Measurements from ENCODE around the gene OR5A1.
"Not testable (repeated sequence)": the region's sequence is repeated elsewhere in the genome, so short reads cannot be mapped to it uniquely, and the experiment has no call there.

The OR5A1 gene

GRCh38 chr11:59436169-59436568 is at the start of gene OR5A1:
Gene OR5A1 (plus strand): TSS chr11:59436469. CDS start chr11:59443169, 6,700 bp downstream.
- no peak for DNase-seq (ENCODE audit: low spot score)

DNA sequence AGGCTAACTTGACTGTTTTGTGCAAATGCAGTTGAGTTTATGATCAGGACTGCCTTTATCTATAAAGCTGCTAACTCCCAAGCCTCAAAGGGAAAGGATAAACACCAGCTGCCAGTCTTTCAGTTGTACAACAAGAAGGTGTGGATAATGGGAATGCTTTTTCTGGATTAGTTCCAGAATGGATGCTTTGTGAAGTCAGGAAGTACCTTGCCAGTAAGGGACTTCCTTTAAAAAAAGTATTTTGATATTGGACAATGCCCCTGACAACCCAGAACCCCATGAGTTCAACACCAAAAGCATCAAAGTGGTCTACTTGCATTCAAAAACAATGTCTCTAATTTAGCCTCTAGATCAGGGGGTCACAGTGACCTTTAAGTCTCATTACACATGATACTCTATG is 42.1 kb upstream of the OR5A1 start:
- DNase-seq (ENCODE audit: low spot score), result no peak

GRCh38 chr11:59400461-59401261 is 35.6 kb upstream of the OR5A1 start:
- no peak for DNase-seq (ENCODE audit: low spot score)

- no peak for DNase-seq (ENCODE audit: low spot score)
These were observed 35.1 kb upstream of the OR5A1 start for GRCh38 chr11:59401262-59401552.

DNA sequence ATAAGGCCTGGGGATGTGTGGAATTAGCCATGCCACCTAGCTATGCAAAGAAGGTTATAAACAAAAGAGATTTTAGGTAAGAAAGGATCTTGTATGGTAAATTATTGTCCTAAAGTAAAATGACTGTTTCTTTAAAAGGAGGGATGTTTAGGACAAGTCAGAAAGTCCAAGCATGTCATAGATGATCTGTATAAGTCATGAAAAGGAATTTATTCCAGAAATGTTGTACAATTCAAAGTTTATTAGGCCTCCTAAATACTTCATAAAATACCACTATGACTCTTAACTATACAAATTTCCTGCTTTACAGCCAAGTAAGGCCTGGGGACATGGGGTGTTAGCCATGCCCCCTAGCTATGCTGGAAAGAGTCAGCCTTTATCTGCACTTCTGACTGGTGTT is 32.7 kb upstream of the OR5A1 start:
- no peak for DNase-seq (ENCODE audit: low spot score)

DNA sequence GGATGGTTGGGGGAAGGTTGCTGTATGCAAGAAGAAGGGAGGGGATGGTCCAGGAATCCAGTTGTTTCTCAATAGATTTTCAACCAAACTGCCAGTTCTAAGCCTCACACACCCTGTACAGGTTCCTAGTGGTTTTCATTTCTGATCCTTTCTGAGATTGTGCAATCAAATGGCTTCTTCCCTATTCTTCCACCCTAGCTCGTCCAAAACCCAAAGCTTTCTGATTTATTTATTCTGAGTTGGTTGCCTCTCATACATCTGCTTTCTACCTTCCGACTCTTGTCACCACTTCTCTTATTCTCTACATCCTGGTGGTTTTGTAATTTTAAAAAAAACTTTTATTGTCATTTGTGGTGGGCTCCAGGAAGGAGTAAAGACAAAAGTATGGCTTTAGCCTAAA is 22.6 kb upstream of the OR5A1 start:
- no peak for DNase-seq (ENCODE audit: low spot score)

GRCh38 chr11:59415111-59415510 is 21.2 kb upstream of the OR5A1 start:
- no peak for DNase-seq (ENCODE audit: low spot score)

DNA sequence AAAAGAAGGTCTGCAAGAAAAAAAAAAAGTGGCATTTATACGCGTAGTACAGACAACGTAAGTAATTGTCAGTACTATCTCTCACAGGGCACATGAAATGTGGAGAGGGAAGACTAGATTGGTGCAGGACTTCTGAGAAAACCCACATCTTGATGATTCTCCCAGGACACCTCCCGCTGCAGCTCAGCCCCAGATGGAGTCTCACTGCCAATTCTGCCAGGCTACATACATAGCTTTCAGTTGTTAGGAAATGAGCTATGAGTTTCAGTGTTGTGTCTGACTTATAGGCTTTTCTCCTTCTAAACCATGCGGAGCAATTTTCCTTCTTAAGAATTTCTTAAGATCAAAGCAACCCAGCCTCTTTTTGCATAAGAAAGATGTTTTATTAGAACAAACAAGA is 19.7 kb upstream of the OR5A1 start:
- DNase-seq (ENCODE audit: low spot score), result no peak

DNA sequence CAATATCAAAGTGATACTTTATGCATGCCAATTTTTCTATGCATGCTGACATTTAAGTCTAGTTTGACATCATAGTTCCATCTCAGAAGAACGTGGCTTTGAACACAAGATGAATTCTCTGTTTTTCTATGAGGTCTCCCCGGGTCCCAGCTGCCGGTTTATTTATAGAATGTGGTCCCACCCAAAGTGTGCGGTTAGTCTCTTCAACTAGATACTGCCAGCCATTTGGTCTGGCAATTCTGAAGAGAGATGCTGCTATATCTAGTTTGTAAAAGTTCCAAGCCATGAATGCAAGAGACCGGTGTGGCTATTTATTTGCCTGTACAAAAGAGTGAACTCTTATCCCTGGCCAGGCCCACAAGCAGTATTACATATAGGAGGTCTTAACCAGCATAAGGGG is 19.2 kb upstream of the OR5A1 start:
- DNase-seq (ENCODE audit: low spot score), result no peak

DNA sequence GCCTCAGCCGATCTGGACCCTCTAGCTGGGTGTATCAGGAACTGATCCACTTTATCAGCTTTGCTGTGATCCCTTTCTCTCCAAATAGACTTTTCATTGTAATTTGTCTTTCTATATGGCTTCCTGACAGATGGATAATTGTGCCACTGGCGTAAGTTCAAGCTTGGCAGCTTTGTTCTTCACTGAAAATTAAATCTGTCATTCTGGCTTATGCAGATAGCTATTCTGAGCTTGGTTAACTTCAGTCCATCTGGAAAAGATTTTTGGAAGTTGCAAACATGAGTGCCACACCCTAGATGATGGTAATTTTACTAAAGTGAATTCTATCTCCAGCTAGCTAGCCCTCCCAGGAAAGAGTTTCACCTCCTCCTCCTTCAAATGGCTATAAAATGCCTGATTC is 18.1 kb upstream of the OR5A1 start:
- DNase-seq (ENCODE audit: low spot score), result no peak

DNA sequence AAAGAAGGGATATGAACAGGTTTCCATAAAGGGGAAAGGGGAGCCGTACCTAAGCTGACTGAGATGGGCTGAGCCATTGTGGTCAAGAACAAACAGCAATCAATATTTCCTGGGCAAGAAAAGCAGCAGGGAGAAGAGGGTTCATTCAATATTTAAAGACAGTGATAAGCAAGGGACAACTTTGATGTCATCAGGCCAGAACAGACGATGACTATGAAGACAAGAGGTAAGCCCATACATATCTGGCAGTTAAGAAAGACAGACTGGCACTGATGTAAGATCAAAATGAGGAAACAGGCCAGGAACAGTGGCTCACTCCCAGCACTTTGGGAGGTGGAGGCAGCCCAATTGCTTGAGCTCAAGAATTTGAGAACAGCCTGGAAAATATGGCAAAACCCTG is 12.4 kb upstream of the OR5A1 start:
- DNase-seq (ENCODE audit: low spot score), result no peak

DNA sequence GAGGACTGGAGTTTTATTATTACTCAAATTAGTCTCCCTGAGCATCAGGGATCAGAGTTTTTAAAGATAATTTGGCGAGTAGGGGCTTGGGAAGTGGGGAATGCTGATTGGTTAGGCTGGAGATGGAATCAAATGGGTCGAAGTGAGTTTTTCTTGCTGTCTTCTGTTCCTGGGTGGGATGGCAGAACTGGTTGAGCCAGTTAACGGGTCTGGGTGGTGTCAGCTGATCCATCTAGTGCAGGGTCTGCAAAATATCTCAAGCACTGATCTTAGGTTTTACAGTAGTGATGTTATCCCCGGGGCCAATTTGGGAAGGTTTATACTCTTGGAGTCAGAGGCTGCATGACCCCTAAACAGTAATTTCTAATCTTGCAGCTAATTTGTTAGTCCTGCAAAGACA is 11.1 kb upstream of the OR5A1 start:
- no peak for DNase-seq (ENCODE audit: low spot score)

DNA sequence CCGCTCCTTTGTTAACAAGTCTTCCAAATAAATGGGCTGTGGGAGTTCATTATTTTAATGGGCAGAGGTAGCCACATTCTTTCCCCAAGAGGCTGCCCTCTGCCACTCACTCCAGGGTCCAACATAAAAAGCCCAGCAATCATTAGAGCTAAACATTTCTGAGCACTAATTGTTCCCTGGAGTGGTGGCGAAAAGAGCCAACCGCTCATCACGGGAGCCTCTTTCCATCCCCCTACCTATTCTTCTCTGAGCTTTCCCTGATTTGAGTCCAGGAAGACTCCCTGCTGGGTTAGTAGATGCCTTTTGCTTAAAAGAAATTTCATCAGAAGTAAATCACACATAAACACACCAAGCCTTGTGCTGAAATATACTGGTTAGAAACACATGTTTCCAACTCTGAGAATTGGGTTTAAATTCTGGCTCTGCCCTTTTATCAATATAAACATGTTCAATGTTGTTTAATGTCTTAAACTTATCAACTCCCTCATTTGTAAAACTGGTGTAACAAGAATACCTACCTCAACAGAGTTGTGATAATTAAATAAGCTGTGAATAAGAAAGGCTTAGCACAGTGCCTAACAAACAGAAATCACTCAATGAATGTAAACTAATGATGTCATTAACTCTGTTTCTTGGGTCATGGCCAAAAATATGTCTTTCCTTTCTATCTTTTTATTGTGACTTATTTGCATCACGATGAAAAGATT is 9.8 kb upstream of the OR5A1 start, which contains the start of gene OR5A2:
OR5A2 (minus strand) TSS at position 53 of the 707 bp plus-strand sequence. CDS start 3,460 bp downstream, outside the sequence.
- DNase-seq (ENCODE audit: low spot score), result no peak

DNA sequence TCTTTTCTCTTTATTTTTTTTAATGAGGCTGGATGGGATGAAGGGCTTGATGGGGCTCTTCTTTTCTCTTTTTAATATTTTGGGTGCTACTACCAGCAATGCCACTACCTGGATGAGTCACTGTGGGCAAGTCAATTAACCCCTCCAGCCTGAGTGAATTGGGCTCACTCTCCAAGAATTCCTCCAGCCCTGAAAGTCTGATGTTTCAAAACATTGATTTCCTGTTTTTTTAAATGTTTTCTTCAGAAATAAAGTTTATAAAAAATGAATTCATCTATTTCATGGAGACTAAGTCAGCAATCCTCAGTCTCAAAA is 9.2 kb upstream of the OR5A1 start:
- DNase-seq (ENCODE audit: low spot score), result no peak

- DNase-seq (ENCODE audit: low spot score), result peak; percentile 11
These were observed 6.2 kb upstream of the OR5A1 start for GRCh38 chr11:59429924-59430516.

DNA sequence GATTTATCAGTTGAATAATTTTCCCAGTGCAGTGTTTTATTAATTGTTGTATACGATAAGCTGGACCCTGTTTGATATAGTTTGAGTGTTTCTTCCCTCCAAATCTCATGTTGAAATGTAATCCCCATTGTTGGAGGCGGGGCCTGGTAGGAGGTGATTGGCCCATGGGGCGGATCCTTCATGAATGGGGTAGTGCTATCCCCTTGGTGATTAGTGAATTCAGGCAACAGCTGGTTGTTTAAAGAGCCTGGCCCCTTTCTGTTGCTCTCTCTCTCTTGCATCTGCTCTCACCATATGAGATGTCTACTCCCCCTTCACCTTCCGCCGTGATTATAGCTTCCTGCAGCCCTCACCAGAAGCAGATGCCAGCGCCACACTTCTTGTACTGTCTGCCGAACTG is 1.5 kb downstream of the OR5A1 start:
- no peak for DNase-seq (ENCODE audit: low spot score)

DNA sequence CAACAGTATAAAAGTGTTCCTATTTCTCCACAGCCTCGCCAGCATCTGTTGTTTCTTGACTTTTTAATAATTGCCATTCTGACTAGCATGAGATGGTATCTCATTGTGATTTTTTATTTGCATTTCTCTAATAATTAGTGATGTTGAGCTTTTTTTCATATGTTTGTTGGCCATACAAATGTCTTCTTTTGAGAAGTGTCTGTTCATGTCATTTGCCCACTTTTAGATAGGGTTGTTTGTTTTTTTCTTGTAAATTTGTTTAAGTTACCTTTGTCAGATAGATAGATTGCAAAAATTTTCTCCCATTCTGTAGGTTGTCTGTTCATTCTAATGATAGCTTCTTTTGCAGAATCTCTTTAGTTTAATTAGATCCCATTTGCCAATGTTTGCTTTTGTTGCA is 9.4 kb downstream of the OR5A1 start:
- DNase-seq (ENCODE audit: low spot score), result not testable (repeated sequence)

DNA sequence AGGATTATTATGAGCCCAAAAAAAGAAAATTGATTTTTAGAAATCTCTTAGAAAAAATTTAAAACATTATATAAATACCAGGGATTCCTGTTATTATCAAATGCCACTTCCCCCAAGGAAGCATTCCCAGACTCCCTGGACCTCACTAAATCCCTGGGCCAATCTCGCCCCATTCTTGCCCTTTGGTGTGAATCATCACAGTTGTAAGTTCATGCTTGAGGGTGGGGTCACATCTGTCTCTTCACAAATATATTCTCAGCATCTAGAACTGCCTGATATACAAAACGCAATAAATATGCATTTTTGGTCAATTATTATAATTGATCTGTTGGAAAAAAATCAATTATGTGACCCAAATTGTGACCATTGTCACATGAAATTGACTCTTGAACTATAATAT is 12.2 kb downstream of the OR5A1 start:
- DNase-seq (ENCODE audit: low spot score), result no peak

GRCh38 chr11:59456661-59457060 is 20.4 kb downstream of the OR5A1 start, which contains the start of gene OR4D6:
Gene OR4D6 (plus strand): TSS chr11:59456961. CDS start chr11:59456961, 0 bp downstream.
- DNase-seq (ENCODE audit: low spot score), result no peak

DNA sequence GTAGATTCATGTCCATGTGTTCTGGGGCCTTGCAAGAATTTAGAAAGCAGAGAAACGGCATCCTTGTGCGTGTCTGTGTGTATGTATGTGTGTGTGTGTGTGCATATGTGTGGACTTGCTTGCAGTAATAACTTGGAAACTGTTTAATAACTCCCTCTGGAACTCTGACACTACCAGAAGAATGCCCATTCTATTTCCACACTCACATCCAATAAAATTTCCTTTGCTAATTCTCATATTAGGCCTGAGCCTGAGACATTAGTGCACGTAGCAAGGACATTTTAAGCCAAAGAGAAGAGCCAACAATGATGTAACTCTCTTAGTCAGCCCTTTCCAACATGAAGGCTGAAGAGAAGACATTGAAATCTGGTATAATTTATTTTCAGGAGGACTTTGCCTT is 23.6 kb downstream of the OR5A1 start:
- DNase-seq (ENCODE audit: low spot score), result no peak

DNA sequence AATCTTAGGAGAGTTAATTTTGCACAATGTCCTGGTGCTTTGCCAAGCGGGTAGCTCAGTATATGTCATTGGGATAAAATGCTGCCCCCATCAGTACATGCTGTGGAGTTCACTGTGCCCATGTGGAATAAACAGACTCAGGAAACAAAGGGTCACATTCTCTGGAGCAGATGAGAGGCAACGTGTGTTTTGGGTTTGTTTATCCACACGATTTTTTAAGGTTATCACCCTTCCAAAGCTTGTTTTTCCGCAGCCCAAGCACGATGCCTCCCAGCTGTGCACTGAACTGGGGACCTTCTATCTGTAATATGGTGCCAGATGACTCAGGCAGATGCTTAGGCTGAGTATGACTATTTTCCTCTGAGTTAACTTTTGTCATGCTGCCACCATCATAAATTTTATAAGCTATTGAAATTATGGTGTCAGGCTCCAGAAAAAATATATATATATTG is 26.9 kb downstream of the OR5A1 start:
- no peak for DNase-seq (ENCODE audit: low spot score)

- no peak for DNase-seq (ENCODE audit: low spot score)
These were observed 36.7 kb downstream of the OR5A1 start, which contains the start of gene OR4D10 for GRCh38 chr11:59473015-59473414. Gene OR4D10 (plus strand): TSS chr11:59473315. CDS start chr11:59477430, 4,115 bp downstream.

GRCh38 chr11:59475176-59475575 is 38.9 kb downstream of the OR5A1 start:
- no peak for DNase-seq (ENCODE audit: low spot score)

All from globus pallidus (tissue), 1 donor.